HG02943 (cell line): Measurements from ENCODE around the gene FAM234B.
"Not testable (repeated sequence)": the region's sequence is repeated elsewhere in the genome, so short reads cannot be mapped to it uniquely, and the experiment has no call there.

Source experiments
- ATAC-seq: cut with Tn5 transposase; IDR thresholded peaks from one replicate; pipeline ENCODE4 v1.9.1; 2021; ENCODE audit warnings: mild to moderate bottlenecking, low read depth, moderate library complexity; ENCODE audit not compliant: unreplicated experiment

Gene FAM234B

DNA sequence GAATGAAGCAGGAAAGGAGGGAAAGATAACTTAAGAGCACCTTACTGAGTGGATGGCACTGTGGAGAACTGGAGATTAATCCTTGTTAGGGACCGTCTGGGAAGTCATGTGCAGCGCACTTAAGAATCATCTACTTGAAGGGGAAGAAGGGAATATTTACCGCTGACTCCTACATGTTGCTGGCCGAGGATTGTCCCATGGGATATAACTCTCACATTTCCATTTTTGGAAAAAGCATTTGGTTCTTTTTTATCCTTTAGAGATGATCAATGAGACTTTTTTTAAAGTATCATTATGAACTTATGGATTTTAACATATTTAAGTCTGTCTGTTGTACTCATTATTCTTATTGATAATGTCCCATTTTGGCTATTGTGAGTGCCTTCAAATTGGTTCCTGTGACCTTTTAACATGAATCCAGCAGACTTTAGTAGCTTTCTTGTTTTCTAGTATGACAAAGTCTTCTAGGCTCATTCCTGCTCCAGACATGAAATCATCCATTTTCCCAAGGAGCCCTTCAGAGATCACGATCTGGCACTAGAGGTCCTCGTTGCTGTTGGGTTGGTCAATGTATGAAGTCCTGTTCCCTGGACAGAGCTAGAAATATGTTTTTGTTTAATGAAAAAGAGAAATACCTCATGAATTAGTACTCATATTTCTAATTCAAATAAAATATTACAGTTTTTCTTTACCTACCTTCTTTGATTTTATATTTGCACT is 20.2 kb upstream of the FAM234B start:
- ATAC-seq = no peak

DNA sequence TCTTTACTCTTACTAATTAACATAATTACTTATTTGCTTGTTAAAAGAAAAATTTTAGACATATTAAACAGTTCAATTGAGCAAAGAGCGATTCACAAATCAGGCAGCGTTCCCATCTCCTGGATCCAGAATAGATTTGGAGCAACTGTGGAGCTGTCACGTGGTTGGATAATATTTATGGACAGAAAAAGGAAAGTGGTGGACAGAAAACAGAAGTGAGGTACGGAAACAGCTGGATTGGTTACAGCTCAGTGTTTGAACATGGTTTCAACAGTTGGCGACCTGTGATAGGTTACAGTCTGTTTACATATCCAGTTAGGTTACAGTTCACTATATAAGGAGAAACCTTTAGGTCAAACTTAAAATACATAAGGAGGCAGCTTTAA is 19.7 kb upstream of the FAM234B start:
- ATAC-seq = no peak

DNA sequence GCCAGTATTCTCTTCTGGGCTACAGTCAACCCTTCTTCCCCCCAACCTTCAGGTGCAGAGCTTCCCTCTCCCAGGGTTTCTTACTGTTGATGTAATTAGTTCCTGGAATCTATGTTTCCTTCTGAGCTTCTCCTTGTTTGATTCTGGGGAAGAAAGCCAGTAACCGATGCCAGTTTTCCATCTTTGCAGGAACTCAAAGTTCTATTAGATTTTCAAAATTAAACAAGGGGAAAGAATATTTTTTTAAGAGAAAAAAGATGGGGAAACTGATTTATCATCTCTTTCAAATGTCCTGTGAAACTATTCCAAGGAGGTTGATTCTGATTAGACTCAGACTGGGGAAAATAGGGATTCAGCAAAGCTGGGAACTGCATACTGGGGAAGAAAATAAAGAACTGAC is 17.9 kb upstream of the FAM234B start:
- no peak for ATAC-seq

DNA sequence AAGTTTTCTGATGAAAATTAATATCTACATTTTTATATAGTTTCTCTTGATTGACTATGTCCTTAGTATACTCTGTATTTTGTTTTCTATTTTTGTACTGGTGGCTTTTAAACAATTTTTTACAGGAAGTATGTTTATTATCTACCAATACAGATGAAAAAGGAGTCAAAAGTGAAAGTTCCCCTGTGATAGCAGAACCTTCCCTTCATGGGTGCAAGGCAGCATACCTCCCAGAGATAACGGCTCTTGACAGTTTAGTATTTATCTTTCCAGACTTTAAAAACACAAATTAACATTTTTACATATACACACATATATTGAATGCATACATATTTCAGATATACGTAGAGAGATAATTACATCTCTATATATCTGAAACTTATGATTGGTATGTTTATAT is 17.1 kb upstream of the FAM234B start:
- ATAC-seq = no peak

DNA sequence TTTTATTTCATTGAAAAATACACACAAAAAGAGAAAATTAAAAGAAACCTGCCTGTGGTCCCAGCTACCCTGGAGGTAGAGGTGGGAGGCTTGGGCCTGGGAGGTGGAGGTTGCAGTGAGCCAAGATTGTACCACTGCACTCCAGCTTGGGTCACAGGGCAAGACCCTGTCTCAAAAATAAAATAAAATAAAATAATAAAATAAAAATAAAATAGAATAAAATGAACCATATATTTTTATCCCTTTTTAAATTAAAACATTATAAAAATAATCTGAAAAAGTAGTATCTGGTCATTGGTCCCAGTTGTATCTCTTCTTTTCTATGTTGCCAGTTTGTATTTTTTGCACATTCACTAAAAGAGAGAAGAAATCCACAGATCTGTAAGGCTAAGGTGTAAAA is 16.7 kb upstream of the FAM234B start:
- no peak for ATAC-seq

DNA sequence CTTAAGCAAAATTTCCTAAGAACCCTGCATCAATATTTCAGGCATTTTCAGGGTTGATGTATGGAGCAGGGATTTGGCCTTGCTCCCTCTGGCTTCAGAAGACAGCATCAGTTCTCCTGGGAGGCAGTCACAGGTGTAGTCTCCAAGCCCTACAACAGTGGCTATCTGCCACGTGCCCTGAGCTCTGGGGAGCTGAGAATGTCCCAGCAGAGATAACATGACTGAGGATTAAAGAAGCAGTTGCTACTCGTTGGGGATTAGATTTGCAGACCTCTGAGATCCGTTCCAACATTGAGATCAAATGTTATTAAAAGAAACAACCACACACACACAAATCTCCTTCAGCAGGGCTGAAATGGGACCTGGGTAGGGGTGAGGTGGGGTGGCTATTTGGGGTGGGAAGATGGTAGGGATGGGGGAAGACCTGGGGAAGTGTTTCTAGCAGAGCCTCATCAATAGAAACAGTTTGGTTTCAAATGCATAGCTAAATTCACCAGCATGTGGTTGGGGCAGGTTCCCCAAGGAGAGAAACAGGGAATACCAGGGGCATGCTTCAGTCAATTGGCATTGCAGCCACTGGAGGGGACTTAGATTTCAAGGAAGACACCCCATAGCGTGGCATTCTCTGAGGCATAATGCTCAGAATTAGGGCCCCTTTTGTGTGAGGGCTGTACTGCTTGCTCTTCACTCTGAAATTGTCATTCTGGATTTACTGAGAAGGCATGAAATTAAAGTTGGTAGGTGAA is 15.2 kb upstream of the FAM234B start:
- ATAC-seq = no peak

DNA sequence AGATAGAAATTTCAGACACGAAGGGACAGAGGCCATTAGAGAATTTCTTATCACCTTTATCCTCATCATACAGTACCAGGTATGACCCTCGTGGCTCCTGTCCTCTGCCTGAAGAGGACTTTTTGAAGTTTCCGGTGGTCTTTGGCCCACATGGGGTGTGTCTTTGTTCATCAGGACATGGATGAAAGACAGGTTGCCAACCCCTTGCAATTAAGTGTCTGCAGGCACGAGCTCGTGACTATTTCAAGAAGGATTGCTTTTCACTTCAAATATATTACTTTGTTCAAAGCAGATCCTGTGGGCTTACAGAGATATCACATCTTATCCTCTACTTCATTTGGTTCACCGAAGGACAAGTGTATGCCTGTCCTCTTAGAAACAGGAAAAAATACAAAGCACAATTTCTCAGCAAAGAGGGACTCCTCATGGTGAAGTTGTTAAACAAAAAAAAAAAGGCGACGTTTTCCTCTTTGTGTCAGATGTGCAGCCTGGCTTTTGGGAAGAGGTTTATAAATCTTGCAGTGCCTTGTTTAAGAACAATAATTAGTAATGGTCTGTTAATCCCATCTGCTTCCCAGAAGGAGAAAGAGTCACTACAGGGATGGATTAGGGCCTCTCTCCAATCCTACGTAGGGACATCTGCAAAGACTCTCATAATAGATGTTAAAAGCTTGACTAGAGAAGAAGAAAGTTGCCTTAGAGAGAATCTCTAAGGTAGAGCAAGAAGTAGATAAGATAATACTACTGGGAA is 13.5 kb upstream of the FAM234B start:
- ATAC-seq = no peak

DNA sequence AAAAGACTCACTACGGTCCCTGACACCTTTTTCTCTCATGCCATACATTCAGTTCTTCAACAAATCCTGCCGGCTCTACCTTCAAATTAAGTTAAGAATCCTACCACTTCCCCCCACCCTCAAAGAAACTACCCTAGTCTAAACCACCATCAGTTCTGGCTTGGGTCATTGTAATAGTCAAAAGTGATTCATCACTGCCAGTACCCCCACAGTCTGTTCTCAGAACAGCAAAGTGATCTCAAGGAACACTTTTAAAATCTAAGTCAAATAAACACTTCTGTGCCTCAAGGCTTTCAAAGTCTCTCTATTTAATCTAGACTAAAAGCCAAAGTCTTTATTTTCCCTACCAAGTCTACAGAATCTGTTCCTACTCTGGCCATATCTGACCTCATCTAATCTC is 12.0 kb upstream of the FAM234B start:
- ATAC-seq = no peak

DNA sequence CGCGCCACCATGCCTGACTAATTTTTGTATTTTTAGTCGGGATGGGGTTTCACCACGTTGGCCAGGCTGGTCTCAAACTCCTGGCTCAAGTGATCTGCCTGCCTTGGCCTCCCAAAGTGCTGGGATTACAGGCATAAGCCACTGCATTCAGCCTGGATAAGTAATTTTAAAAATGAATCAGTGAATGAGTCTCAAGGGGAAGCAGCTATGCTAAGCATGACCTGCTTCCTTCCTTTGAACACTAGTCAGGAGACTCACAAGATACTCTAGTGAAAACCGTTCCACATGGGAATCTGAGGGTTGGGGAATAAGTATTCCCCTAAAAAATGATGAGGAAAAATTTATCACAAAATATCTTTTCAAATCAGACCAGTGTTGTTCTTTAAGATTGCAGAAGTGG is 10.7 kb upstream of the FAM234B start:
- ATAC-seq = no peak

DNA sequence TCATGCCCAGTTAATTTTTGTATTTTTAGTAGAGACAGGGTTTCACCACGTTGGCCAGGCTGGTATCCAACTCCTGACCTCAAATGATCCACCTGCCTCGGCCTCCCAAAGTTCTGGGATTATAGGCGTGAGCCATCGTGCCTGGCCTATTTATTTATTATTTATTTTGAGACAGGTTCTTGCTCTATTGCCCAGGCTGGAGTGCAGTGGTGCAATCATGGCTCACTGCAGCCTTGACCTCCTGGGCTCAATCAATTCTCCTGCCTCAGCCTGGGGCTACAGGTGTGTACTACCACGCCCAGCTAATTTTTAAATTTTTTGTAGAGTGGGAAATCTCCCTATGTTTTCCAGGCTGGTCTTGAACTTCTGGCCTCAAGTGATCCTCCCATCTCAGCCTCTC is 8.8 kb upstream of the FAM234B start:
- ATAC-seq = not testable (repeated sequence)

DNA sequence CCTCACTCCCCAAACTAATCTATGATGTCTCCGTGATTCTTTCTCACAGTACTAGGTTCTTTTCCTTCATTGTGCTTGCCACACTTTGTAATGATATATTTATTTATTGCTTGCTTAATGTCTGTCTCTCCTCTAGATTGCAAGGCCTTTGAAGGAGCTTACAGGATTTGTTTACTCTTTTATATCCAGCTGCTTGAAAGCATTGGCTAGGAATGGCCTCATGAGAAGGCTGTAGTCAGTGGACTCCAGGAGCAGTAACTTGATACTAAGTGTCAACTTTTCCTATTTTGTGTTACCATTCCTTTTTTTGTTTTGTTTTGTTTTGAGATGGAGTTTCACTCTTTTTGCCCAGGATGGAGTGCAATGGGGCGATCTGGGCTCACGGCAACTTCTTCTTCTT is 7.3 kb upstream of the FAM234B start:
- no peak for ATAC-seq

DNA sequence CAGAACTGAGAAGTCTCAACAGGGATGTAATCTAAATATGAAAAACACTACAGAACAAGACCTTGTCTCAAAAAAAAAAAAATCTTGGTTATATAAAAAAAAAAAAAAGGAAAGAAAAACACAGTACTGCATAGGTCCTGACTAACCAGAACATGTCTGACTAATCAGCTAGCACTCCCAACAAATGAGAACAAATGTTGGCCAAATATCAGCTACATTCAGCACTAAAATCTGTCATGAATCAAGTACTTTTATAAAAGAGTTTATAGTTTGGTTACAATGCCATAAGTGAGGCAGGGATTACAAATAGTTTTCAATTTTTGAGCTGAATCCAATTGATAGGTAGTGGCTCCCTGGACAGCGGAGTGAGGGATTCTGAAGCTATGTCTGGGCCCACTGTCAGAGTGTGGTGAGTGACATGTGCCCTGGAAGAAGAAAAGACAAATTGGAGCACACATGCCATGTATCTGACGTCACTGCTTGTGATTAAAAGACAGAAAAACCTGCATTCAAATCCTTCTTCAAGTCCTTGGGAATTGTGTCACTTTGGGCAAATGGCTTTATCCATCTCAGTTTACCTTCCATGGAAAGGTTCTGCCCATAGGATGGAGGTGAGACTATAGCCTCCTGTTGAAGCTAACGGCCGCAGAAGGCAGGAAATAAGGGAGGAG is 5.6 kb upstream of the FAM234B start:
- no peak for ATAC-seq

DNA sequence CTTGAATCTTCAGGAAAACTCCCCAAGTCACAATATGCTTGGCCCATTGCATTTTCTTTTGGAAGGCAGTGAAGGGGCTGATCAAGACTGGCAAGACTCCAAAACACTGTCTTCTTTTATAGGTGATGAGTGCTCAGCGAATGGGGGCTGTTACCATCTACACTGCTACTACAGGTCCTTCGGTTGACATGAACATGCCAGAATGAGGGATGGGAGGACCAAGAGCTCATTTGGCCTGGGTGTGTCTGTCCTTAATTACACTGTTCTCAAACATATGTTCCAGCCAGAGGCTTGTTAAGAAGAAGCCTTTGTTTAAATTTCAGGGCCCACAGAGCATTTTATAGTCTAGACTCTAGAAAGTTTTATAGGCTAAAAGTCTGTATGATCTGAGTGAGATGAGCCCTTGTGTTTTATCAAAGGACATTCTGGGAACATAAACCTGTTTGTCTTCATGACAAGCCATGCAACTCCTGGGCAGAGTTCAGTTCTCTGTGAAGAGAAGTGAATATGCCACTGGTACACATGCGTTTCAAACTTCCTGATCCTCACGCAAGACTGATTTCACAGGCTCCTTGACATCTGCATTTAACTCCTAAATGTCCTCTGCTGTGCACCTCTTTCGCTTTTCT is 4.7 kb upstream of the FAM234B start:
- ATAC-seq = no peak

DNA sequence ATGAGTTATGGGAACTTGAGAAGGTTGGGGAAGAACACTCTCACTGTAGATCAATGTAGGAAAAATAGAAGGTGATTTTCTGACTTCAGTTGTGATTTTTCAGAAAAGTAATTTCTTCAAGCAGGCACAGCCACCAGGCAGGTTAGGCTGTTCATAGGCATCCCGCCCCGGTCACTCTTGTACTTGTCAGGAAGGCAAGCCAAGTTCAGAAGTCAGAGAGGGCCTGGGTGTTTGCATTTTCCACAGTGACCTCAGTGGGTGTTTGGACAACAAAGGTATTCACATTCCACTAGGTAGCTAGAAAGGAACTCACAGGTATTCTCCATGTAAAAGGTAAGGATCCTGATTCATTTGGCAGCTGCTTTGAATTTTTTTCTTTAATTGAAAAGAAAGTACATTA is 3.0 kb upstream of the FAM234B start:
- no peak for ATAC-seq

DNA sequence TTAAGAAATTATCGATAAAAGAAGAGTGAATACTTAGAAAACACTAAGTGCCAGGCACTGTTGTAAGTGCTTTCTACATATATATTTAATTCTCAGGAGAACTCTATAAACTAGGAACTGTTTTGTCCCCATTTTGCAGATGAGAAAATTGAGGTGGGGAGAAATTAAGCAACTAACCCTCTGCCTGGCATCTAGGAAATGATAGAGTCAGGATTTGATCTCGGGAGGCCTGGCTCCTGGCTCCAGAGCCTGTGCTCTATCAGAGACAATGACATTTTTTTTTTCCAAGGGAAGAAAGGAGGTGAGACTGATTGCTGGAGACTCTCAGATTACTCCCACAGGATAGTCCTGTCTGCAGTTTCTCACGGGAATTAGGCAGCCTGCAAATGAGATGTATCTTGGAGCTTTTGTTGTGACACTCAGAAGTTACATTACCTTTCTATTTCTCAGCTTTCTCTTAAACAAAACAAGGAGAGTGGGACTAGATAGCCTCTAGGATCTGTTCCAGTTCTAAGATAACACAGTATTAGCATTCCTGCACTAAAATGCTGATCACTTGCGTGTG is 1.4 kb upstream of the FAM234B start:
- ATAC-seq = no peak

DNA sequence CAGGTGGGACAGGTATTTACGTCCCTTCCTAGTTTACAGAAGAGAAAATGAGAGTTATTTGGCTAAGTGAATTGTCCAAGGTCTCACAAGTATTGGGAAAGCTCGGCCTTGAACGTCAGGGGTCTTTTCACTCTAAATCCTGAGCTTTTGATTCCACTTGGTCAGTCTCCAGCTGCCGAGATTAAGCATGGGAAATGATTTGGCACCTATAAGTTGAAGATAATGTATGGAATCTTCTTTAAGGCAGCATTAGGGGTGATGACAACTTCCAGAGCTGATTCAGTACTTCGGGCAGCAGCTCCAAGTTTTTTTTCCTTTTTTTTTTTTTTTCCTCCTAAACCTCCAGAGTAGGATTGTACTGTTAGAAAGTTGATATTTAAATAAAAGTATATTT is 722 bp downstream of the FAM234B start:
- ATAC-seq = no peak

DNA sequence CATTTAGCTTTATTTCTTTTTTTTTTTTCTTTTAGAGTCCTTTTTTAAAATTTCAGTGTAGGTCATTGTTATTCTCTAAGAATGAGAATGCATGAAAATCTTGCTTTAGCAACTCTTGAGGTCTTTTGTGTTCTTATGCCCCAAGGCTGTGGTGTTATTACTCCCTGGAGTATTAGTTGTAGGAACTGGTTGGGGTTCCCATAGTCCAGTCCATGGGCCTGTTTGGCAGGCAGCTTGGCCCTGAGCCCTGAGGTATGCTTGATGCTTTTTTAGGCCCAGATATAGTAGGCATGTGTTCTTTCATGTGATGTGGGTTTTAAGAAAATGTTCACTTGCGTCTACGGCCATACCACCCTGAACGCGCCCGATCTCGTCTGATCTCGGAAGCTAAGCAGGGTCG is 1.6 kb downstream of the FAM234B start:
- ATAC-seq = no peak

DNA sequence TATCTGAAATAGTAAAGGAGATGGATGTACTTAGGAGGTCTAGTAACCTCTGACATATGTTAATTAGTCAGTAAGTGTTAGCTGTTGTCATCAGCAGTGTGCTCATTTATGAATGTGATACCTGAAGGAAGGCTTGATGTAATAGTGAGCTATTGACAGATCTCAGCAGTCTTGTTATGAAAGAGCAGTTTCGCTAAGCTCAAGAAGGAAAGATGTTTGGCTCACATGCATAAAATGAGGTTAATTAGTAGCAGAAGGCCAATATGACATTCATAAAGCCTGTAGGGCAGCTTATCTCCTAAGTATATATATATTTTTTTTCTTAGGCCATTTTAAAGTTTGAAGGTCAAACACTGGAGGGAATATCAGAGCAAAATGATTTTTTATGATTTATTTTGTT is 2.8 kb downstream of the FAM234B start:
- ATAC-seq = no peak

DNA sequence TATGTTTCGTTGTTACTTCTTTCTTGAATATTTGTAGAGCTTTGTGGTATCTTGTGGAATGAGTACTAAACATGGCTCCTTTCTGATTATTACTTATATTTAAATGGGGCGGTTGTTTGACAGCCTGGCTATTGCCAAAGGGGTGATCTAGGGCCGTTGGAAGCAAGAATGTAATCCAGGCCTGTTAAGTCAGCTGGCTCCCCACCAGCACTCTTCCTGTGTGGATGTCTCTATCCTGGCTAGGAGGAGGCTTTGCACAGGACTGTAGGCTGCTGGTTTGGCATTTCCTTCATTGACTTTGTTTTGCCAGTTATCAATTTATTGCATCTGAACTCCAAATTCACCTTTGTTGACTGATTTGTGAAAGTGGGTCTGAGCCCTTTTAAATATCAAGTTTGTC is 5.6 kb downstream of the FAM234B start:
- no peak for ATAC-seq

DNA sequence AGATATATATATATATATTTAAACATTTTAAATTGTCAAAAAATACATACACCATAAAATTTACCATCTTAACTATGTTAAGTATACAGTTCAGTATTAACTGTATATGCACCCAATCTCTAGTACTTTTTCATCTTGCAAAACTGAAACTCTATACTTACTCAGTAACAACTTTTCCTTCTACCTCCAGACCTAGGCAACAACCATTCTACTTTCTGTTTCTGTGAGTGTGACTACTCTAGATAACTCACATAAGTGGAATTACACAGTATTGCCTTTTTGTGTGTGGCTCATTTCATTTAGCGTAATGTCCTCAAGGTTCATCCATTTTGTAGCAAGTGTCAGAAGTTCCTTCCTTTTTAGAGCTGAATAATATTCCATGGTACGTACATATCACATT is 8.2 kb downstream of the FAM234B start:
- no peak for ATAC-seq
